HG03196 (cell line): ENCODE data around the gene CSF2RB.

Experiments used
- ATAC-seq: cut with Tn5 transposase; IDR thresholded peaks from one replicate; pipeline ENCODE4 v1.9.1; 2021; ENCODE audit not compliant: unreplicated experiment

The CSF2RB gene

GRCh38 chr22:36918586-36919284, 5.3 kb downstream of the CSF2RB start:
- no peak for ATAC-seq

DNA sequence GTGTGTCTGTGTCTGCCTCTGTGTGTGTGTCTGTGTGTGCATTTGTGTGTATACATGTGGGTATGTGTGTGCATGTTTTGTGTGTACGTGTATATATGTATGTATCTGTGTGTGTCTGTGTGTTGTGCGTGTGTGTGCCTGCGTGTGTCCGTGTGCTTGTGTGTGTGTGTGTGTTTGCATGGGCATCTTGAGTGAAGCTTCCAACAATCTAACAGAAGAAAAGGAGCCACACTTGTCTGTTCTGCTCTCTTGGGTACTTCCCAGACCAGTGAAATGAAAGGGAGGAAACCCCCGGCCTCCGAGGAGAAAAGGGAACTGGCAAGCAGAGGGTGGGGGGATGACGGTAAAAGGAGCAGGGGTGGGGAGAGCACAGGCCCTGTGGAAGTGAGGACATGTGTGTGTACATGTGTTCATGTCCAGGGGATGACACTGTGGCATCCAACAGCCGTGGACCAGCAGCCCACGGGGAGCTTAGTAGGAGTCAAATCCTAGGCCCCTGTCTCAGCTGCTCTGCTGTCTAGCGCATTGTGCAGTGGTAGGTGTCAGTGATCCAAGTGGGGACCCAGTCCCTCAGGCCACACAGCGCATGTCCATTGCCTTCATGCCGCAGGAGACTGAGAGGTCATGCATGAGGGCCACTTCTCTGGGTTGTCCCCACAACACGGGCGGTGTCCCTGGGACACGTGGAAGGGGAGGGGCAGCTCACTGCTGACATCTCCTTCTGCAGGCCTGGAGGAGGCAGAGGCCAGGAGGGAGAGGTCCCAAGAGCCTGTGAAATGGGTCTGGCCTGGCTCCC, 8.1 kb downstream of the CSF2RB start:
- ATAC-seq, result no peak

DNA sequence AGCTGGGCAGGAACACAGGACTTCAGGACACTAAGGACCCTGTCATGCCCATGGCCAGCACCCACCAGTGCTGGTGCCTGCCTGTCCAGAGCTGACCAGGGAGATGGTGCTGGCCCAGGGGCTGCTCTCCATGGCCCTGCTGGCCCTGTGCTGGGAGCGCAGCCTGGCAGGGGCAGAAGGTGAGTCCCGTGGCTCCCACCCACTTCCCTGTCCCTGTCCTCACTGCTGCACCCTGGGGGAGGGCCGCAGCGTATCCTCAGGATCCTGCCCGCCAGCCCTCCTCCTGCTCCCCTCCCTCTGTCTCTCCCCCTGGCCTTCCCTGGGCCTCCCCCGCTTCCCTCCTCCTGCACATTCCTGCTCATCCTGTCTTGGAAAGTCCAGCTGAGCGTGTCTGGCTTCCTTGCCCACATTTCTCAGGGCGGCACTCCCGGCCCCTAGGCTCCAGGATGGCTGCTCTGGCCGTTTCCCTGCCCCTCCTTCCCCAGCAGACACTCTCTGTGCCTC, 8.7 kb downstream of the CSF2RB start:
- no peak for ATAC-seq

GRCh38 chr22:36922711-36923110, 9.3 kb downstream of the CSF2RB start:
- ATAC-seq, result no peak

GRCh38 chr22:36923131-36923788, 9.8 kb downstream of the CSF2RB start:
- ATAC-seq, result no peak

GRCh38 chr22:36924151-36924698, 10.8 kb downstream of the CSF2RB start:
- no peak for ATAC-seq

DNA sequence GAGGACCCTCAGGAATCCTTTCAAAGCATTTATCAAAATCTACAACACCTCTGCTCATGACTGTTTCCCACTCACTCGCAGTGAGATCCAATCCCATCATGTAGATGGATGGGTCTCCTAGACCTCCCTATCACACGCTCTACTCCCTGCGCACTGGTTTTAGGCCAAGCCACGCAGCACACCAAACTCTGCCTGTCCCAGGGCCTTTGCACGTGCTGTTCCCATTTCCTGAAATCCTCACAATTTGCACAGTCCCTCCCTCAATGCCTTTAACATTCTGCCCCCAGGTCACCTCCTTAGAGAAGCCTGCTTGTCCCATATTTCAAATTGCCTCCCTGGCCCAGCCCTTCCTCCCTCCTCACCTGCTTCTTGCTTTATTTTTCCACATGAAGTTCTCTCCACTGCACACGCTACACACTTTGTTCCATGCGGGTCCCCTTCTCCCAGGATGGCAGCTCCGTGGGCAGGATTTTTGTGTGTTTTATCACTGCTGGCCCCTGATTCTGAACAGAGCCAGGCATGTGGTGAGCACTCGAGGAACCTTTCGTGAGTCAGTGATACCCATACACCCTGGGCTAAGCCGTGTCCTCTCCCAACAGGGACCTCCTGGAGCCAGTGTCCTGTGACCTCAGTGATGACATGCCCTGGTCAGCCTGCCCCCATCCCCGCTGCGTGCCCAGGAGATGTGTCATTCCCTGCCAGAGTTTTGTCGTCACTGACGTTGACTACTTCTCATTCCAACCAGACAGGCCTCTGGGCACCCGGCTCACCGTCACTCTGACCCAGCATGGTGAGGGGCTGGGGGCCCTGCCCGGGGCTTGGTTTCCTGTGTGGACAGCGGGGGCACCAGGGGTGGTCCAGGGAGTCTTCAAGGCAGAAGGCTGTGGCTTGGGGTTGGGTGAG, 12.2 kb downstream of the CSF2RB start:
- no peak for ATAC-seq

DNA sequence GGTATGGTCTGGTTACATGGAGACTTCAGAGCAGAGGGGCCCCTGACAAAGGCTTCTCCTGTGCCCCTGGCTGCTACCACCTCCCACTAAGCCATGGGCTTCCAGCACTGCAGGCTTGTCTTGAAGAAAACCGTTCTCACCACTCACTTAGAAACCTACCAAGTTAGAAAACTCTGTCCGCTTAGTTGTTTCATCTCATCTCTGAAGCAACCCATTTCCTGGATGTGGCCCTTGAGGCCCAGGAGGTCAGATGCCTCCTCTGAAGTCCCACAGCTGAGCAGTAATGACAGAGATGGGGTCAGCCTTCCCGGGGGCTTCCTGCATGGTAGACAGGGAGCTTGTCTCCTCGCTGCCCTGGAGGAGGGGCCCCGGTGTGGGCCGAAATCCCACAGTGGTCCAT, 12.9 kb downstream of the CSF2RB start:
- no peak for ATAC-seq

DNA sequence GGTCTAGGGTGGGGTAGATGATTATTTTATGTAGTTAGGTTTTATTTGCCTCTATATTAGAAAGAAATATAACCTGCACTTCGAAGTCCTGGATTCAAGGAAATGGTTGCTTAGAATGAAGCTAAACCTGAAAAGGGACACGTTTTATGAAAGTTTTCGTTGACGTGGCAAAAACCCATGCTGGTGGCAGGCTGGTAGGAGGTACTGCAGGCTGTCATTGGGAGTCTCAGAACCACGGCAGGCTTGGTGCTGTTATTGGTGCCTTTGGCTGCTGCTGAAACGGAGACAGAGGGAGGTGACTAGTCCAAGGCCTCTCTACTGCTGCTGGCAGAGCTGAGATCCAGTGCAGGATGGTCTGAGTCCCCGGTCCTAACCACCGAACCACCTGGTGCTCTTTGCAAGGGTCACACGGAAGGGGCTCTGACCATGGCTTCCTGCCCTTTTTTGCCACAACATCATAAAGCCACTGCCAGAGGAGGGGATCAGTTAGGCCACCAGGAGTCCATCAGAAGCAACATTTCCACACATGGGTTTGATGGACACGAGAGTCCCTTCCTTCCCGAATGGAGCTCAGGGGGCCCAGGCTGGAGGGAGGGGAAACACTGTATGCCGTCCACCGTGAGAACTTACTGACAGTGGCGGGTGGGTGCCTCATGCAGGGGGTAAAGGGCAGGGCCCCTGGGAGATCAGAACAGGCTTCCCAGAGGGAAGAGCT, 13.4 kb downstream of the CSF2RB start:
- ATAC-seq, result no peak

DNA sequence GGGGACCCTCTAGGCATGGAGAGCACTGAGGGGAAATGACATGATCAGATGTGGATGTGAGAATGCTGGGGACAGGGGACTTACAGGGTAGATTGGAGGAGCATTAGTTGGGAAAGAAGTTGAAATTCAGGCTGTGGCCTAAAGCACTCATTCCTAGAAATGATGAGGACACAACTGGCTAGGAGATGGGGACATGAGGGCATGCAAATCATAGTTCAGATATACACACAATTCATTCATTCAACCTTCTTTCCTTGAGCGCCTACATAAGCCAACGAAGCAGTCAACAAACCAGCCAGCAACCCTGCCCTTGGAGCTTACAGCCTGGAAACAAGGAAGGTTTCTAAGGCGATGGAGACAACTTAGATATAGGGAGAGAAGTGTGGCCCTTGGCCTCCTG, 14.2 kb downstream of the CSF2RB start:
- no peak for ATAC-seq

DNA sequence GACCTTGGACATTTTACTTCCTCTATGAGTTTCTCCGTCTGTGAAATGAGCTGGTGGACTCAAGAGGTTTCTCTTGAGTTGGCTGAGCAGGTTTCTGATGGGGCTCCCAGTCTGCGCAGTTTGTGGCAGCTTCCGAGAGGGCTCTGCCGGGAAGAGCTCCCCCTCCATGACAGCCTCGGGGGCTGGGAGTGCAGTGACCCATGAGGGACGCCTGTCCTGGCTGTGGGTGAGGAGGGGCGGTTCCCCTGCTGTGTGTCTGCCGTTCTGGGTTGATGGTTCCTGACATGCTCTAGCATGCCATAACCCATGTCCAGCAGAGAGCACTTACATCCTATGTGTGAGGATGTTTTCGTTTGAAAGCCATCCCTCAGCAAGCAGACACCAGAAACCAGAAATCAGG, 14.8 kb downstream of the CSF2RB start:
- ATAC-seq, result no peak

GRCh38 chr22:36928786-36929535, 15.5 kb downstream of the CSF2RB start:
- ATAC-seq, result no peak

GRCh38 chr22:36929621-36930020, 16.2 kb downstream of the CSF2RB start:
- ATAC-seq, result no peak

DNA sequence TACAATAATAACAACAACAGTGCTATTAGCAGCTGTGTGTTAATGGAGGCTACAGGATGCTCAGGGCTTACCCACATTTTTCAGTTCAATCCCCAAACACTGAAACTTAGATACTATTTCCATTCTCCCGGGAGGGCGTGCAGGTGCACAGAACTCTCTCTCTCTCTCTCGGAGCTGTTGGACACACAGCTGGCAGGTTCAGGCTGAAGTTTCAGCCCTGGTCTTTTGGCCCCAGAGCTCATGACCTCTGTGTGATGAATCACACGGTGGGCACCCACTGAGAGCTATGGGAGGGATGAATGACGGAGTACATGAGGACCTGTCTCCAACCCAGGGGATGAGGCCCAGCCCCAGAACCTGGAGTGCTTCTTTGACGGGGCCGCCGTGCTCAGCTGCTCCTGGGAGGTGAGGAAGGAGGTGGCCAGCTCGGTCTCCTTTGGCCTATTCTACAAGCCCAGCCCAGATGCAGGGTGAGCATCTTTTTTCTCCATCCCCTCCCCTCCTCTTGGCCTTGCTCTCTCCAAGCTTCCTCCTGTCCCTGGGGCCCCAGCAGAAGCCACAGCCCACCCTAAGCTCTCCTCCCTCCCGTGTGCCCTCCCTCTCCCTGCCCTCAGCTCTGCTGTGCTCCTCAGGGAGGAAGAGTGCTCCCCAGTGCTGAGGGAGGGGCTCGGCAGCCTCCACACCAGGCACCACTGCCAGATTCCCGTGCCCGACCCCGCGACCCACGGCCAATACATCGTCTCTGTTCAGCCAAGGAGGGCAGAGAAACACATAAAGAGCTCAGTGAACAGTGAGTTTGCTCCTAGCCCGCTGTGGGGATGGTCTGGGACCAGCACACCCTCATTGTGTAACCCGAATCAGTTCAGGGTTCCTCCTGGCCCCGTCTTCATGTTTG, 16.9 kb downstream of the CSF2RB start:
- ATAC-seq, result no peak

DNA sequence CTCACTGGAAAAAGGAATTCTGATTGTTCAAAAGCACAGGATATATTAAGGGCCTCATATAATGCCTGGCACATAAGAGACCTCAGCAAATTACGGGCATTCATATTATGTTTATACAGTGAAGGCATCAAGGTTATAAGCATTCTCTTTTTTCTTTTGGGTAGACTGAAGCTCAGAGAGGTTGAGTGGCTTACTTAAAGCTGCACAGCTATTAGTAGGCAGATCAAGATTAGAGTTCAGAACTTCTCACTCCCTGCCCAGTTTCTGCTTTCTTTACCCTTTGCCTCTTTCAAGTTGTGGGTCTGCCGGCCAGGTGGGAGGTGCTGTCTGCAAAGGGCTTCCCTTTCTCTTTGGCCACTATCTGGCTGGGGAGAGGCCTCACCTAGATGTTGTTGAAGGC, 18.0 kb downstream of the CSF2RB start:
- ATAC-seq, result no peak

- no peak for ATAC-seq
Observed at GRCh38 chr22:36933629-36934417, 20.4 kb downstream of the CSF2RB start.
